Liver (tissue), 3 donors: ENCODE results near the gene MBLAC1.

Source experiments
- EGR1 ChIP-seq, 2 donors: IDR thresholded peaks; 2 replicates each; pipeline ENCODE4 v1.6.1; 2016 to 2018; ENCODE audit warnings: antibody characterized with exemption in 2 of 2, low read depth in 2 of 2
- YY1 ChIP-seq: IDR thresholded peaks from 2 replicates; pipeline ENCODE4 v1.6.1; 2016; ENCODE audit warnings: antibody characterized with exemption, mild to moderate bottlenecking
- TF ChIP-seq, protein P1 (sequence below): fragments of 150-350 bp; IDR thresholded peaks from 2 replicates; pipeline ENCODE4 v1.5.1; 2017; ENCODE audit warnings: improper control_type of control experiment, low read depth, low read length; ENCODE audit not compliant: missing input control
- donor health status: healthy.
- donor health status: healthy.

- TF ChIP-seq, protein P1, sequence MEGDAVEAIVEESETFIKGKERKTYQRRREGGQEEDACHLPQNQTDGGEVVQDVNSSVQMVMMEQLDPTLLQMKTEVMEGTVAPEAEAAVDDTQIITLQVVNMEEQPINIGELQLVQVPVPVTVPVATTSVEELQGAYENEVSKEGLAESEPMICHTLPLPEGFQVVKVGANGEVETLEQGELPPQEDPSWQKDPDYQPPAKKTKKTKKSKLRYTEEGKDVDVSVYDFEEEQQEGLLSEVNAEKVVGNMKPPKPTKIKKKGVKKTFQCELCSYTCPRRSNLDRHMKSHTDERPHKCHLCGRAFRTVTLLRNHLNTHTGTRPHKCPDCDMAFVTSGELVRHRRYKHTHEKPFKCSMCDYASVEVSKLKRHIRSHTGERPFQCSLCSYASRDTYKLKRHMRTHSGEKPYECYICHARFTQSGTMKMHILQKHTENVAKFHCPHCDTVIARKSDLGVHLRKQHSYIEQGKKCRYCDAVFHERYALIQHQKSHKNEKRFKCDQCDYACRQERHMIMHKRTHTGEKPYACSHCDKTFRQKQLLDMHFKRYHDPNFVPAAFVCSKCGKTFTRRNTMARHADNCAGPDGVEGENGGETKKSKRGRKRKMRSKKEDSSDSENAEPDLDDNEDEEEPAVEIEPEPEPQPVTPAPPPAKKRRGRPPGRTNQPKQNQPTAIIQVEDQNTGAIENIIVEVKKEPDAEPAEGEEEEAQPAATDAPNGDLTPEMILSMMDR = no peak
- TF ChIP-seq EGR1 (IDR thresholded peaks at IDR 0.05; ENCODE audit: low read depth in 2 of 2) (no peak), YY1 (no peak)
Observed at GRCh38 chr7:100082978-100083377, 43.8 kb upstream of the MBLAC1 start.
